Stomach (tissue), 9 donors: ENCODE results near the gene UGT1A8. TPM values are rescaled to one million over a fixed set of nuclear protein-coding genes. Genes with fewer than 3 reads are reported as not detected.

Experiments used
- DNase-seq, 2 donors: peaks; one replicate each; pipeline versions ENCODE4 v3.0.0 to v3.0.0-alpha.2; 2013 to 2019
- H3K27ac ChIP-seq, 5 donors: fragments of 200-600 bp in 4 of 5; sonication (generic) in 4 of 5; one replicate each; pipeline ENCODE4 v1.5.1; 2013 to 2019; ENCODE audit warnings: mild to moderate bottlenecking in 1 of 5, moderate library complexity in 1 of 5
- H3K27me3 ChIP-seq, 3 donors: fragments of 200-600 bp; sonication (generic); one replicate each; pipeline ENCODE4 v1.5.1; 2017 to 2019; ENCODE audit warnings: mixed run types in 1 of 3
- H3K36me3 ChIP-seq, 4 donors: fragments of 200-600 bp; sonication (generic); 1 replicate in 3 of 4; 2 replicates in 1 of 4; pipeline ENCODE4 v1.5.1; 2016 to 2019
- H3K4me1 ChIP-seq, 4 donors: fragments of 200-600 bp; sonication (generic); one replicate each; pipeline ENCODE4 v1.5.1; 2016 to 2019
- H3K4me3 ChIP-seq, 4 donors: fragments of 200-600 bp; sonication (generic) in 3 of 4; one replicate each; pipeline ENCODE4 v1.5.1; 2016 to 2019; ENCODE audit warnings: mild to moderate bottlenecking in 1 of 4
- H3K9me3 ChIP-seq, 4 donors: fragments of 200-600 bp; sonication (generic); one replicate each; pipeline ENCODE4 v1.5.1; 2016 to 2019
- CTCF ChIP-seq, 7 experiments: fragments of 450-650 bp in 4 of 7; fragments of 200-600 bp in 3 of 7; sonication (generic) in 3 of 7; IDR thresholded peaks; one replicate each; pipeline ENCODE4 v1.5.1; 2016 to 2019; ENCODE audit warnings: antibody characterized with exemption in 7 of 7, control low read depth in 2 of 7, mild to moderate bottlenecking in 1 of 7
- EP300 ChIP-seq: sonication (generic); formaldehyde crosslinking; IDR thresholded peaks from one replicate; pipeline ENCODE4 v1.6.1; 2017; ENCODE audit warnings: antibody characterized with exemption
- POLR2A ChIP-seq, 4 donors: fragments of 450-650 bp; IDR thresholded peaks; one replicate each; pipeline ENCODE4 v1.6.1; 2016; ENCODE audit warnings: antibody characterized with exemption in 4 of 4, control low read depth in 2 of 4, mild to moderate bottlenecking in 1 of 4, moderate library complexity in 1 of 4
- POLR2AphosphoS5 ChIP-seq, 3 donors: sonication (generic); formaldehyde crosslinking; IDR thresholded peaks; one replicate each; pipeline ENCODE4 v1.6.1; 2016; ENCODE audit warnings: antibody characterized with exemption in 3 of 3
- WGBS, 5 donors: extraction: QIAGEN DNeasy Blood & Tissue Kit in 3 of 5; methylation state at CpG; one replicate each; pipeline versions ENCODE4 v1.1.5 to v1.1.7; 2013 to 2018; 5-methylcytosine and 5-hydroxymethylcytosine counted together
- intact Hi-C: fragments of 100-400 bp; cut with DNase I; formaldehyde crosslinking; loops from one replicate; pipeline ENCODE4 v1.15.1; 2023; ENCODE audit warnings: low total_unique reads
- polyA plus RNA-seq, 3 donors: library from polyadenylated mRNA; stranded (reverse); fragments of 200-250 nt; gene quantifications; one replicate each; pipeline ENCODE4 v1.2.3, GENCODE V29; 2013
- total RNA-seq, 5 donors: library from RNA; depleted of rRNA; stranded (reverse); fragments of >200 nt; gene quantifications; one replicate each; pipeline versions ENCODE4 v1.1.0 to v1.2.3, GENCODE V29; 2014 to 2016
- donor health status: healthy with polysubstance abuse.
- donor health status: Bipolar disorder and iron deficiency.
- donor health status: healthy.

Gene UGT1A8
- total and polyA plus RNA-seq, 8 donors, result 2.3 to 7.2 TPM; not detected in 6

GRCh38 chr2:233796254-233796653, 178.8 kb downstream of the UGT1A8 start:
- WGBS, 5 donors, result 74 to 90% (median 84%) methylated on average over 9 of the region's 9 CpGs
- Histone ChIP-seq H3K9me3 (no peaks in the 10 kb centered on the region), H3K36me3 (no peaks in the 10 kb centered on the region), H3K27ac (no peak overlapping the region), H3K4me1 (no peaks in the 10 kb centered on the region), H3K4me3 (no peak overlapping the region), H3K27me3 (peaks cover 0 to 5% (median 0%) of the 10 kb centered on the region in 3 donors)
- intact Hi-C loops, result no loop called here
- no peak for TF ChIP-seq EP300
- TF ChIP-seq POLR2AphosphoS5 (IDR thresholded peaks at IDR 0.05), result no peak
- TF ChIP-seq CTCF (IDR thresholded peaks at IDR 0.05), result no peak
- TF ChIP-seq POLR2A (IDR thresholded peaks at IDR 0.05), result no peak
- DNase-seq, result no peak

GRCh38 chr2:233798335-233799086, 181.1 kb downstream of the UGT1A8 start:
- WGBS, 5 donors, result 72 to 85% (median 82%) methylated on average over 13 to 14 of the region's 14 CpGs
- DNase-seq, result peak in 1 of 2 donors; percentile 17
- TF ChIP-seq POLR2AphosphoS5 (IDR thresholded peaks at IDR 0.05), result no peak
- TF ChIP-seq POLR2A (IDR thresholded peaks at IDR 0.05), result no peak
- TF ChIP-seq EP300, result no peak
- no peak for TF ChIP-seq CTCF (IDR thresholded peaks at IDR 0.05)
- H3K4me3 ChIP-seq, result no peak overlapping the region
- no peaks in the 10 kb centered on the region for H3K36me3 ChIP-seq
- H3K27ac ChIP-seq, result no peak overlapping the region
- no peaks in the 10 kb centered on the region for H3K4me1 ChIP-seq
- H3K9me3 ChIP-seq, result no peaks in the 10 kb centered on the region
- intact Hi-C loops, result no loop called here
- peaks cover 0 to 5% (median 0%) of the 10 kb centered on the region in 3 donors for H3K27me3 ChIP-seq

GRCh38 chr2:233799087-233799665, 181.7 kb downstream of the UGT1A8 start:
- WGBS, 5 donors, result 58 to 65% (median 64%) methylated on average over 7 of the region's 7 CpGs
- DNase-seq, result peak in 1 of 2 donors; percentile 10
- H3K27me3 ChIP-seq, result peaks cover 0 to 11% (median 0%) of the 10 kb centered on the region in 3 donors
- no peak overlapping the region for H3K4me3 ChIP-seq
- TF ChIP-seq POLR2A (IDR thresholded peaks at IDR 0.05) (no peak), POLR2AphosphoS5 (IDR thresholded peaks at IDR 0.05) (no peak), CTCF (IDR thresholded peaks at IDR 0.05) (no peak), EP300 (no peak)
- no peaks in the 10 kb centered on the region for H3K9me3 ChIP-seq
- no peaks in the 10 kb centered on the region for H3K4me1 ChIP-seq
- H3K36me3 ChIP-seq, result no peaks in the 10 kb centered on the region
- no peak overlapping the region for H3K27ac ChIP-seq
- intact Hi-C loops, result no loop called here

GRCh38 chr2:233799716-233800115, 182.3 kb downstream of the UGT1A8 start:
- Histone ChIP-seq H3K9me3 (no peaks in the 10 kb centered on the region), H3K4me1 (no peaks in the 10 kb centered on the region), H3K27me3 (peaks cover 0 to 13% (median 0%) of the 10 kb centered on the region in 3 donors), H3K4me3 (no peak overlapping the region), H3K27ac (no peak overlapping the region), H3K36me3 (no peaks in the 10 kb centered on the region)
- WGBS, 5 donors, result 43 to 82% (median 56%) methylated on average over 4 to 5 of the region's 5 CpGs
- DNase-seq, result no peak
- TF ChIP-seq CTCF (IDR thresholded peaks at IDR 0.05), result no peak
- no peak for TF ChIP-seq POLR2A (IDR thresholded peaks at IDR 0.05)
- no peak for TF ChIP-seq POLR2AphosphoS5 (IDR thresholded peaks at IDR 0.05)
- no peak for TF ChIP-seq EP300
- intact Hi-C loops, result no loop called here
